GM08714 (cell line): ENCODE results near the gene NBL1.
"Not testable (repeated sequence)": the region's sequence is repeated elsewhere in the genome, so short reads cannot be mapped to it uniquely, and the experiment has no call there.

Source experiments
- H3K4me3 ChIP-seq: fragments of 200-500 bp; sonication (Bioruptor generic); 2 replicates; pipeline ENCODE4 v1.5.1; 2014; ENCODE audit warnings: mild to moderate bottlenecking, low read length, inconsistent platforms
- ZNF274 ChIP-seq: IDR thresholded peaks from 2 replicates; pipeline ENCODE4 v1.6.1; 2012; ENCODE audit warnings: mild to moderate bottlenecking, low read depth, low read length

Gene NBL1

DNA sequence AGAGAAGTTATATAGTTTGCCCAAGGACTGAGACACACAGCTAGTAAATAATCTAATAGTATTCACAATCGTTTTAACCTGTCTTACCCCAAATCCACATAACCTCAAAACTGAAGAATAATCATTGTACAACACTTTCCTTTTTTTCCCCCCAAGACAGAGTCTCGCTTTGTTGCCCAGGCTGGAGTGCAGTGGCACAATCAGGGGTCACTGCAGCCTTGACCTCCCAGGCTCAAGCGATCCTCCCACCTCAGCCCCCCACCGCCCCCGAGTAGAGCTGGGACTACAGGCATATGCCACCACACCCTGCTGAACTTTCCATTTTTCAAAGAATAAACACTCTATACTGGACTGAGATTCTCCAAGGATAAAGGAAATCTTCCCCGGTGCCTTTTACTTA lies 28.7 kb upstream of the NBL1 start:
- TF ChIP-seq ZNF274 = no peak
- no peak overlapping the region for H3K4me3 ChIP-seq

- no peak for TF ChIP-seq ZNF274
- no peak overlapping the region for H3K4me3 ChIP-seq
These were observed 27.6 kb upstream of the NBL1 start for GRCh38 chr1:19616489-19616888.

DNA sequence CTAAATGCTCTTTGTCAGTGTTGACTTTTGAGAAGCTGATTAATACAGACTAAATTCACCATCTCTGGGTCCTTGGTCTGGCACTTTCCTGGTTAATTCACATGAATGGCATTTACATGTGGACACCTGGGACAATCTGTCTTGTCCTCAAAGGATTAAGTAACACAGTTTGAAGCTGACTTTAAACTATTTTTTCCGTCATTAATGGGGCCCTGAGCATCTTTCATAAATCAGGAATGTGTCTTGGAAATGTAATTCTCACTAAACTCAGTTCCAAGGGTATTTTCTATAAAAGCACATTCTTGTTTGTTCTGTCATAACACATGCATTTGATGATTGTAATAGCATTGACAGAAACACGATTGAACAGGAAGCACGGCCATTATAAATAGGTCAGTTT lies 26.7 kb upstream of the NBL1 start:
- no peak overlapping the region for H3K4me3 ChIP-seq
- no peak for TF ChIP-seq ZNF274

GRCh38 chr1:19618428-19618827 lies 25.7 kb upstream of the NBL1 start:
- TF ChIP-seq ZNF274 = no peak
- no peak overlapping the region for H3K4me3 ChIP-seq

GRCh38 chr1:19619697-19620384 lies 24.3 kb upstream of the NBL1 start:
- no peak for TF ChIP-seq ZNF274
- no peak overlapping the region for H3K4me3 ChIP-seq

DNA sequence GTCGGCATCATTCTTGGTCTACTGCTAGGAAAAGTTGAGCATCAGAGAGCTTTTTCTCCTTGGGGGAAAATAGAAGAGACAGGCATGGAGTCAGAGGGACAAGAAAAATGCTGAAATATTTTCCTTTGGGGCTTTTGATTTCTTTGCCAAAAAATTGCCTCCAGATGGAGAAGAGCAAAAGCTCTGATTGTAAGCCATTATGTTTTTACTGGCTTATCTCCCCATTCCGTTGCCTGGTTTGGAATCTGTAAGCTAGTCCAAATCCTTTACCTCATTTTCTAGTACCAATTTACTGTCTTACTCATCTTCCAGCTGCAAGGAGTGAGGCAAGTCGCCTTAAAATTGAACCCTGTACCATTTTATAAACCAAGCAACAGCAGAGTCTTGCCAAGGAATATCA lies 23.3 kb upstream of the NBL1 start:
- TF ChIP-seq ZNF274 = no peak
- no peak overlapping the region for H3K4me3 ChIP-seq

GRCh38 chr1:19621274-19621950 lies 22.7 kb upstream of the NBL1 start:
- TF ChIP-seq ZNF274 = no peak
- H3K4me3 ChIP-seq = no peak overlapping the region

DNA sequence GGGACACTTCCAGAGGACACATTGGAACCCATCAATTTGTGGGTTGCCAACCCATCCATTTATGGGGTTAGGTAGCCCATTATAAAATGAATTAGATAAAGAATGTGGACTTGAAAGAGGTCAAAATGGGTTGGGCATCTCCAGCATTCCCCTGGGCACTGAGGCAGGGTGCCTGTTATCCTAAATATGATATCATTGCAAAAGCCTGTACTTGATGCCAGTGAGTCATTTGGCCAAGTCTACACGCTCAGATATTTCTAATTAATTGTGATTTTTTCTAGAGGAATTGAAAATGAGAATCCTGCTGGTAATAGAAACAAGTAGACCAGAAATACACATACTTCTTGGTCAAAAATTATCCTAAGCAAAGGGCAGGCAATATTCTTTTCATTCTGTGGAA lies 21.9 kb upstream of the NBL1 start:
- no peak overlapping the region for H3K4me3 ChIP-seq
- no peak for TF ChIP-seq ZNF274

DNA sequence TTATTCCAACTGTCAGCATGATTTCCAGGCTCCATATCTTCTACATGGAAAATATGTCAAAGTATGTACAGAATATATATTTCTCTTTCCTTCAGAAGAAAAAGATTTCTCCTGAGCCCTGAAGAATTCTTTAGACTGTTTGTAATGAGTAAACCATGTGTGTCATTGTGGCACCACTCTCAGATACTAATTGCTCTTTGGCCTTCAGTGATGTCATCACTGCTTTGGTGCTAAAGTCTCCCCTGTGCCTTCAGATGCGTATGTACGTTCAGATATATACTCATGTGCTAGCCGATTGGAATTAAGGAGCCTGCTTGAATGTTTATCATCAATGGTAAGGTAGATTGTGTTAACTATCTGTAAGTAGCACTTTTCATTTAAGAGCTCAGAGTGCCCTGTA lies 20.6 kb upstream of the NBL1 start:
- H3K4me3 ChIP-seq = no peak overlapping the region
- no peak for TF ChIP-seq ZNF274

DNA sequence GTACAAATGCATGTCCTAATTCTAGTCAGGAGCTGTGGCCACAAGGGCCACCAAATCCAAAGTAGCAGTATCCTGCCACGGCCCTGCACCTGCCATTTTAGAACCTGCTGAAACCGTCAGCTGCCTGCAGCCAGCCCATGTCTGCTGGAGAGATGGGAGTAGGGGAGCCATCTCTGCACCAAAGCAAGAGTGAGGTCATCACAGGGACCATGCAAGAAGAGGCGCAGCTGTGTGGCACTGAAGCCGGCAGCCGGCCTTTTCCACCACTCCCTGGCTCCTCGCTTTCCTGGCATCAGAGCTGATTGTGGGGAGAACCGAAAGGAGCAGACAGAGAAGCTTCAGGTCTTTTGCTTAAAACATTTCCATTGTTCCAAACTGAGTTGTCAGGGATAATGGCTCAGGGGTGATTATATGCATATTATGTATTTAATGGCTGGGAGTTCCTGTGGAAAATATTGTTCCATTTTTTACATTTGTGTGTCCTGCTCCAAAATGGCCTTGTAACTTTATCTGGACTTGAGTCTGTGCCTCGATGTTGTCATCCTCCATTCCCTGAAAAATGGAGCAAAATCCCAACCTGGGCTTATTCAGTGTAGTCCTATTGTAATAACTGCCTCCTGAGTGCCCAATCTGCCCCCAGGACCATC lies 18.7 kb upstream of the NBL1 start:
- TF ChIP-seq ZNF274 = no peak
- H3K4me3 ChIP-seq = no peak overlapping the region

DNA sequence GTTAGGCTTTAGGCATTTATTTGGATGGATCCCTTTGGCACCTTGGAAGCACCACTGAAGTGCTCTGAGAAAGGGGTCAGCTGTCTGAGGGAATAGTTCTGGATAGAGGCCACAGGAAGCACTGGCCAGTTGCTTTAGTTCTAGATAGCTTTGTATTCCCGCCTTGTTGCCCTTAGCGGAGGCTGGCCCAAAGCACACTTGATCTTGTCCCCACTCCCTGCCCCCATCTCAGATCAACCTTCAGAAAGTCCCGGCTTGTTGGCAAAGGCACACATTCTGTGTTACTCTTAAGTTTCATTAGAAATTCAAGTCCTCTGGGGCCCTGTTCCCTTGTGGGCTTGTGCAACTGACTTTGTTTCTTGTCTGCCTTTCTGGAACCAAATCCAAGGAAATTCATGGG lies 15.2 kb upstream of the NBL1 start:
- H3K4me3 ChIP-seq = no peak overlapping the region
- TF ChIP-seq ZNF274 = no peak

DNA sequence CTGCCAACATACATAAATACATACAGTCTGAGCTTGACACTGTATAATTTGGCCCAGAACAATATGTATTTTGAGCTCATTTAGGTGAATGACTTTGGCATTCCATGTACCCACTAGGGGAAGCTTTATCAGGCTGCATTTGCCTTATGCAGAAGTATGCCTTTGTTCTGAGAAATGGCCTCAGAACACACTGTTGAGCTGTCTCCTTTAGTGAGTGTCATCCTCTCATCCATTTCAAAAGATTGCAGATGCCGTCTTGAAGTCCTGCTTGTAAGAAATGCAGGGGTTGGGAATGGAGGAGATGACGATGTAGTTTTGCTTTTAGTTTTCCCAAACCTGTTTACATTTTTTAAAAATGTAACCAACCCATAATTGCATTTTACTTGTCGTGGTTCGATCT lies 14.8 kb upstream of the NBL1 start:
- no peak overlapping the region for H3K4me3 ChIP-seq
- no peak for TF ChIP-seq ZNF274

- H3K4me3 ChIP-seq = not testable (repeated sequence)
These were observed 13.9 kb upstream of the NBL1 start for GRCh38 chr1:19630192-19630591.

DNA sequence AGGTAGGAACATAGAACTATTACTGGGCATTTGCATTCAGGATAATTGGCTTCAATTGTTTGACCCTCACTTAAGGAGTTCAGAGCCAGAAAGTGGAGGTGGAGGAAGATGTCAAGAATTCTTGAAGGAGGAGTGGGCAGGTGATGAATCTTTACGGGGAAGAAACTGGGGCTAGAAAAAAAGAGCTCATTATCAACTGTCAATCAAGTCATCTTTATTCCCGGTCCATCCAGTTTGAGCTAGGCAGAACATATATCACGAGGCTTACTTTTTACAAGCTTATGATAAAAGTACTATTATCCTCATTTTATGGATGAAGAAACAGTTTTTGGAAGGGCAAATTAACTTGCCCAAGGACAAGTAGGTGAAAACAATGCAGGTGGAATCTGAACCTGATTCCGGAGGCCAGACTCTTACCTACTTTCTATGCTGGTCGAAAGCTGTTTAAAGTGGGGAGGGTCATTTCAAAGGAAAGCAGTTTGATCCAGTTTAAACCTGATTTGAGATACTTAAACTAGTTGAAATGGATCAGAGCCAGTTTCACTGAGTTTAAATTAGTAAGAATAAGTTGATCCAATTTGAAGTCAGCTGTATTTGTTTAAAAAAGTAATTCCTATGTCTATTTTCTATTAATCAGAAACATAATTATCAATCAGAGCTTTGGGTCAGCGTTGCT lies 13.3 kb upstream of the NBL1 start:
- no peak for TF ChIP-seq ZNF274
- H3K4me3 ChIP-seq = no peak overlapping the region

- no peak for TF ChIP-seq ZNF274
- H3K4me3 ChIP-seq = no peak overlapping the region
These were observed 11.9 kb upstream of the NBL1 start for GRCh38 chr1:19632211-19632610.
